OCI-LY7 (cell line): Measurements from ENCODE around the gene DPF3. TPM values are rescaled to one million over a fixed set of nuclear protein-coding genes. Genes with fewer than 3 reads are reported as not detected.
"Not testable (repeated sequence)": the region's sequence is repeated elsewhere in the genome, so short reads cannot be mapped to it uniquely, and the experiment has no call there.

Experiments used
- BruUV-seq: library from RNA; stranded (reverse); fragments of 400-500 nt; replicated peaks from 2 replicates; lab custom pipeline; 2021; lab: Mats Ljungman, UMichigan
- CTCF ChIA-PET: fragments of 300-600 bp; sonication (Branson Sonifier 250); formaldehyde crosslinking; loops from one replicate; lab custom pipeline; 2022; ENCODE audit warnings: antibody characterized with exemption; ENCODE audit not compliant: unreplicated experiment; lab: Charles Lee
- POLR2A ChIA-PET: fragments of 300-600 bp; sonication (Branson Sonifier 250); formaldehyde crosslinking; loops from one replicate; lab custom pipeline; 2022; ENCODE audit warnings: antibody characterized with exemption; lab: Charles Lee
- DNase-seq: peaks from one replicate; pipeline ENCODE4 v3.0.0-alpha.2; 2015; ENCODE audit warnings: low spot score
- H2AFZ ChIP-seq: fragments of 200-600 bp; sonication (generic), shearing (Covaris generic); 2 replicates; pipeline ENCODE4 v1.6.1; 2014; ENCODE audit warnings: mild to moderate bottlenecking, antibody characterized with exemption, low read length, moderate library complexity
- H3K27ac ChIP-seq: fragments of 200-600 bp; sonication (generic); 2 replicates; pipeline ENCODE4 v1.5.1; 2014; ENCODE audit warnings: mixed run types, low read depth, mild to moderate bottlenecking, moderate library complexity, low read length, inconsistent platforms; ENCODE audit not compliant: poor library complexity, severe bottlenecking
- H3K36me3 ChIP-seq: fragments of 200-600 bp; sonication (generic); 2 replicates; pipeline ENCODE4 v1.6.1; 2014; ENCODE audit warnings: mild to moderate bottlenecking, antibody characterized with exemption, low read length, moderate library complexity, mixed read lengths; ENCODE audit not compliant: insufficient read depth
- H3K4me1 ChIP-seq: fragments of 200-600 bp; sonication (generic); 2 replicates; pipeline ENCODE4 v1.5.1; 2014; ENCODE audit warnings: mild to moderate bottlenecking, low read length; ENCODE audit not compliant: insufficient read depth, poor library complexity, severe bottlenecking
- H3K4me2 ChIP-seq: fragments of 200-600 bp; sonication (generic); 2 replicates; pipeline ENCODE4 v1.6.1; 2014; ENCODE audit warnings: mild to moderate bottlenecking, low read length
- H3K4me3 ChIP-seq: fragments of 200-600 bp; sonication (generic); 2 replicates; pipeline ENCODE4 v1.5.1; 2014; ENCODE audit warnings: mild to moderate bottlenecking, low read depth, low read length; ENCODE audit not compliant: poor library complexity, severe bottlenecking
- H3K79me2 ChIP-seq: fragments of 200-600 bp; sonication (generic); 2 replicates; pipeline ENCODE4 v1.6.1; 2016; ENCODE audit warnings: low read depth, mild to moderate bottlenecking, low read length, moderate library complexity, mixed read lengths; ENCODE audit not compliant: insufficient read depth
- H3K9me2 ChIP-seq: fragments of 200-600 bp; sonication (generic); 2 replicates; pipeline ENCODE4 v1.6.1; 2016; ENCODE audit warnings: mild to moderate bottlenecking, low read length, mixed read lengths; ENCODE audit not compliant: insufficient read depth
- H3K9me3 ChIP-seq: fragments of 200-600 bp; sonication (generic); 2 replicates; pipeline ENCODE4 v1.6.1; 2014; ENCODE audit warnings: mild to moderate bottlenecking, mixed run types, low read length, mixed read lengths
- H4K20me1 ChIP-seq: fragments of 200-600 bp; sonication (generic); 2 replicates; pipeline ENCODE4 v1.6.1; 2014; ENCODE audit warnings: mild to moderate bottlenecking, antibody characterized with exemption, low read length, moderate library complexity, mixed read lengths; ENCODE audit not compliant: insufficient read depth
- CTCF ChIP-seq: fragments of 200-600 bp; sonication (generic); conservative IDR thresholded peaks from 2 replicates; pipeline ENCODE4 v1.5.1; 2014; ENCODE audit warnings: mild to moderate bottlenecking, antibody characterized with exemption, low read length, moderate library complexity, mixed read lengths
- EZH2phosphoT487 ChIP-seq: fragments of 200-600 bp; sonication (generic); IDR thresholded peaks from 2 replicates; pipeline ENCODE4 v1.6.1; 2018; ENCODE audit warnings: low read depth, borderline replicate concordance, mild to moderate bottlenecking, mixed run types, antibody characterized with exemption, low read length, moderate library complexity, mixed read lengths
- intact Hi-C: fragments of 100-400 bp; cut with micrococcal nuclease; formaldehyde crosslinking; loops from one replicate; pipeline ENCODE4 v1.10.0; 2022; ENCODE audit not compliant: unreplicated experiment
- total RNA-seq, 2 experiments: library from RNA; depleted of rRNA in 1 of 2; stranded (reverse); fragments of >200 nt in 1 of 2; shearing (Covaris generic) in 1 of 2; gene quantifications; 2 replicates each; pipeline ENCODE4 v1.2.3, GENCODE V29; 2014 to 2022

DPF3 gene
- total RNA-seq, 2 experiments from 2014 or later = 0.42 TPM; not detected in 1

GRCh38 chr14:72876710-72877063 is 17.2 kb downstream of the DPF3 start:
- Histone ChIP-seq H3K9me3 (no peaks in the 10 kb centered on the region), H2AFZ (no peak overlapping the region), H3K4me1 (no peaks in the 10 kb centered on the region), H3K27ac (no peak overlapping the region), H3K4me3 (no peak overlapping the region), H3K9me2 (no peaks in the 10 kb centered on the region), H3K36me3 (no peaks in the 10 kb centered on the region), H3K4me2 (no peak overlapping the region), H3K79me2 (no peaks in the 10 kb centered on the region), H4K20me1 (no peaks in the 10 kb centered on the region)
- CTCF ChIA-PET = no interaction called here
- no peak for DNase-seq
- intact Hi-C loops = no loop called here
- no TSS peak for BruUV-seq
- POLR2A ChIA-PET = no interaction called here
- no peak for TF ChIP-seq CTCF
- no peak for TF ChIP-seq EZH2phosphoT487

GRCh38 chr14:72876005-72876709 is 17.7 kb downstream of the DPF3 start:
- no peaks in the 10 kb centered on the region for H3K4me1 ChIP-seq
- H3K4me3 ChIP-seq = no peak overlapping the region
- no peaks in the 10 kb centered on the region for H4K20me1 ChIP-seq
- H3K36me3 ChIP-seq = no peaks in the 10 kb centered on the region
- H3K27ac ChIP-seq = no peak overlapping the region
- no peaks in the 10 kb centered on the region for H3K9me3 ChIP-seq
- H3K4me2 ChIP-seq = no peak overlapping the region
- no peak overlapping the region for H2AFZ ChIP-seq
- intact Hi-C loops = no loop called here
- TF ChIP-seq CTCF (no peak), EZH2phosphoT487 (no peak)
- H3K9me2 ChIP-seq = no peaks in the 10 kb centered on the region
- POLR2A ChIA-PET = no interaction called here
- CTCF ChIA-PET = no interaction called here
- no peak for DNase-seq
- no peaks in the 10 kb centered on the region for H3K79me2 ChIP-seq
- BruUV-seq = no TSS peak

- H3K36me3 ChIP-seq, H2AFZ ChIP-seq, H3K9me3 ChIP-seq, H3K4me2 ChIP-seq, DNase-seq, CTCF ChIA-PET, H3K4me1 ChIP-seq, intact Hi-C loops, H4K20me1 ChIP-seq, H3K27ac ChIP-seq, BruUV-seq, H3K9me2 ChIP-seq, H3K4me3 ChIP-seq, H3K79me2 ChIP-seq: not testable (repeated sequence)
- POLR2A ChIA-PET = interaction anchor here (0.6 kb wide), 2 partner anchors 23 to 152 kb away, joined by 3 to 4 read pairs; no protein-coding TSS in a partner anchor
These were observed 23.0 kb downstream of the DPF3 start for GRCh38 chr14:72870878-72871277.
